Measurements from ENCODE around the gene TMED1.

DNA sequence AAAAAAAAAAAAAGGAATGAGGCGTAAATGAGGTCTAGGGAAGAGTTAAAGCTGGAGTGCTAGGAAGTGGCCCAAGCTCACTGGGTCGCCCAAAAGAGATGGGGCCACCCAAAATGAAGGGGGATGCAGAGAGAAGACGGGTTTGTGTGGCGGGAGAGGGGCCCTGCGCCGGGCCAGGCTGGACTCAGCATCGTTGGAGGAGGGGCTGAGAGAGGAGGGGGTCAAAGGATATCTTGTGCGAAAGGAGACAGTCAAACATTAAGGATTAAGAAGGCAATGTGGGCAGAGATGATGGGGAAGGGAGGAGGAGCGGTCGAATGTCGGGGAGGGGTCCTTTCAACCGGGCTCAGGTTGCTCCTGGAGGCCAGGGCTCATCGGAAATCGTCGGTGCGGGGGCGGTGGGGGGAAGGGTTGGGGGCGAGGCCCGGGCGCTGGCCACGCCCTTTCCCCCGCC is 34.5 kb upstream of the TMED1 start:
- TF ChIP-seq, protein P1, sequence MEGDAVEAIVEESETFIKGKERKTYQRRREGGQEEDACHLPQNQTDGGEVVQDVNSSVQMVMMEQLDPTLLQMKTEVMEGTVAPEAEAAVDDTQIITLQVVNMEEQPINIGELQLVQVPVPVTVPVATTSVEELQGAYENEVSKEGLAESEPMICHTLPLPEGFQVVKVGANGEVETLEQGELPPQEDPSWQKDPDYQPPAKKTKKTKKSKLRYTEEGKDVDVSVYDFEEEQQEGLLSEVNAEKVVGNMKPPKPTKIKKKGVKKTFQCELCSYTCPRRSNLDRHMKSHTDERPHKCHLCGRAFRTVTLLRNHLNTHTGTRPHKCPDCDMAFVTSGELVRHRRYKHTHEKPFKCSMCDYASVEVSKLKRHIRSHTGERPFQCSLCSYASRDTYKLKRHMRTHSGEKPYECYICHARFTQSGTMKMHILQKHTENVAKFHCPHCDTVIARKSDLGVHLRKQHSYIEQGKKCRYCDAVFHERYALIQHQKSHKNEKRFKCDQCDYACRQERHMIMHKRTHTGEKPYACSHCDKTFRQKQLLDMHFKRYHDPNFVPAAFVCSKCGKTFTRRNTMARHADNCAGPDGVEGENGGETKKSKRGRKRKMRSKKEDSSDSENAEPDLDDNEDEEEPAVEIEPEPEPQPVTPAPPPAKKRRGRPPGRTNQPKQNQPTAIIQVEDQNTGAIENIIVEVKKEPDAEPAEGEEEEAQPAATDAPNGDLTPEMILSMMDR (IDR thresholded peaks at IDR 0.05): no peak
- no peak for TF ChIP-seq POLR2A (IDR thresholded peaks at IDR 0.05)

Data from heart left ventricle (tissue), 13 donors.